Upper lobe of right lung (tissue), 1 donor: Measurements from ENCODE around the gene LRRC18. TPM values are rescaled to one million over a fixed set of nuclear protein-coding genes. Genes with fewer than 3 reads are reported as not detected.

ENCODE experiments used
- ATAC-seq: fragments of 200-7000 bp; cut with Tn5 transposase; one replicate; pipeline ENCODE4 v1.9.1; 2020; ENCODE audit warnings: mild to moderate bottlenecking, moderate library complexity
- DNase-seq: peaks from one replicate; pipeline ENCODE4 v3.0.0-alpha.2; 2020
- H3K27ac ChIP-seq: fragments of 200-600 bp; one replicate; pipeline ENCODE4 v1.8.0; 2022
- H3K27me3 ChIP-seq: fragments of 200-600 bp; one replicate; pipeline ENCODE4 v1.8.0; 2022; ENCODE audit warnings: mild to moderate bottlenecking
- H3K36me3 ChIP-seq: fragments of 200-600 bp; one replicate; pipeline ENCODE4 v1.8.0; 2022
- H3K4me1 ChIP-seq: fragments of 200-600 bp; one replicate; pipeline ENCODE4 v1.8.0; 2022
- H3K4me3 ChIP-seq: fragments of 200-600 bp; one replicate; pipeline ENCODE4 v1.8.0; 2022; ENCODE audit warnings: mild to moderate bottlenecking
- H3K9me3 ChIP-seq: fragments of 200-600 bp; one replicate; pipeline ENCODE4 v1.8.0; 2022
- intact Hi-C: fragments of 100-400 bp; cut with DNase I; formaldehyde crosslinking; loops from one replicate; pipeline ENCODE4 v1.11.0; 2022
- total RNA-seq: library from RNA; stranded (reverse); fragmentation: NEBNext Ultra II Directional; extraction: Animal tissue kit (Norgen Biotek cat#: 25700); gene quantifications from one replicate; pipeline ENCODE4 v1.2.1, GENCODE V29; 2021
- TF ChIP-seq, protein P1 (sequence below): fragments of 200-600 bp; IDR thresholded peaks from one replicate; pipeline ENCODE4 v1.8.0; 2022; ENCODE audit warnings: antibody characterized with exemption
- donor health status: DM: no; HTN: yes; CAD: no; lungs with severe emphysema.

LRRC18 gene
- total RNA-seq, 1 donor from 2014 or later, result 0.96 TPM

- no peak overlapping the region for H3K4me3 ChIP-seq
- no peaks in the 10 kb centered on the region for H3K9me3 ChIP-seq
- no peak overlapping the region for H3K27ac ChIP-seq
- no peak for ATAC-seq
- H3K4me1 ChIP-seq, result no peaks in the 10 kb centered on the region
- TF ChIP-seq, protein P1, sequence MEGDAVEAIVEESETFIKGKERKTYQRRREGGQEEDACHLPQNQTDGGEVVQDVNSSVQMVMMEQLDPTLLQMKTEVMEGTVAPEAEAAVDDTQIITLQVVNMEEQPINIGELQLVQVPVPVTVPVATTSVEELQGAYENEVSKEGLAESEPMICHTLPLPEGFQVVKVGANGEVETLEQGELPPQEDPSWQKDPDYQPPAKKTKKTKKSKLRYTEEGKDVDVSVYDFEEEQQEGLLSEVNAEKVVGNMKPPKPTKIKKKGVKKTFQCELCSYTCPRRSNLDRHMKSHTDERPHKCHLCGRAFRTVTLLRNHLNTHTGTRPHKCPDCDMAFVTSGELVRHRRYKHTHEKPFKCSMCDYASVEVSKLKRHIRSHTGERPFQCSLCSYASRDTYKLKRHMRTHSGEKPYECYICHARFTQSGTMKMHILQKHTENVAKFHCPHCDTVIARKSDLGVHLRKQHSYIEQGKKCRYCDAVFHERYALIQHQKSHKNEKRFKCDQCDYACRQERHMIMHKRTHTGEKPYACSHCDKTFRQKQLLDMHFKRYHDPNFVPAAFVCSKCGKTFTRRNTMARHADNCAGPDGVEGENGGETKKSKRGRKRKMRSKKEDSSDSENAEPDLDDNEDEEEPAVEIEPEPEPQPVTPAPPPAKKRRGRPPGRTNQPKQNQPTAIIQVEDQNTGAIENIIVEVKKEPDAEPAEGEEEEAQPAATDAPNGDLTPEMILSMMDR, result no peak
- H3K27me3 ChIP-seq, result no peaks in the 10 kb centered on the region
- H3K36me3 ChIP-seq, result no peaks in the 10 kb centered on the region
- intact Hi-C loops, result no loop called here
- no peak for DNase-seq
Measured at GRCh38 chr10:48951707-48952106, 12.1 kb upstream of the LRRC18 start.

DNA sequence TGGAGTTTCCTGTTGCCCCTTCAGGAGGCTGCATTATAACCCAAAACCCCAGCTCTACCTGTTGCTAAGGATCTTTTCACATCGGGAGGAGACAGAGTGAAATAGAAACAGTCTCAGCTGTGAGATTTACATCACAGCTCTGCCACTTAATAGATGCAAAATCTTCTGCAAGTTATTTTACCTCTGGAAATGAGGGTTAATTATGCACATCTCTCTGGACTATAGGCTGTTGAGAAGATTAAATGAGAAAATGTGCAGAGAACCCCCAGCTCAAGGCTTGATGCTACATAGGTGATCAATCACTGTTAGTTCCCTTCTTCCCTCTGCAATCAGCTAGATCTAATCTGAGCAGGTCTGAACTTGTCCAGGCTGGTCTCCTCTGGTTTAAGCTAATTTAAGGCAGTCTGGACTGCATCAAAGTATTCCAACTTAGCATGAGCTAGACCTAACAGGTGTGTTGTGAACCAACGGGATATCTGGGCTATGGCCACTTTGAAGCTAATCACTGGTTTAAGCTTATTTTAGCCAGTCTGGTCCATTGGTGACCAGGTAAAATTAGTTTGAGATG, 8.9 kb upstream of the LRRC18 start:
- Histone ChIP-seq H3K4me3 (no peak overlapping the region), H3K27me3 (no peaks in the 10 kb centered on the region), H3K9me3 (no peaks in the 10 kb centered on the region), H3K27ac (no peak overlapping the region), H3K36me3 (no peaks in the 10 kb centered on the region), H3K4me1 (no peaks in the 10 kb centered on the region)
- intact Hi-C loops, result no loop called here
- DNase-seq (no peak), ATAC-seq (no peak)
- TF ChIP-seq, protein P1, result no peak

GRCh38 chr10:48947690-48948469, 8.2 kb upstream of the LRRC18 start:
- intact Hi-C loops, result no loop called here
- Histone ChIP-seq H3K4me3 (no peak overlapping the region), H3K4me1 (no peaks in the 10 kb centered on the region), H3K27me3 (no peaks in the 10 kb centered on the region), H3K36me3 (no peaks in the 10 kb centered on the region), H3K27ac (no peak overlapping the region), H3K9me3 (no peaks in the 10 kb centered on the region)
- TF ChIP-seq, protein P1, result no peak
- DNase-seq (peak; percentile 26), ATAC-seq (no peak)

DNA sequence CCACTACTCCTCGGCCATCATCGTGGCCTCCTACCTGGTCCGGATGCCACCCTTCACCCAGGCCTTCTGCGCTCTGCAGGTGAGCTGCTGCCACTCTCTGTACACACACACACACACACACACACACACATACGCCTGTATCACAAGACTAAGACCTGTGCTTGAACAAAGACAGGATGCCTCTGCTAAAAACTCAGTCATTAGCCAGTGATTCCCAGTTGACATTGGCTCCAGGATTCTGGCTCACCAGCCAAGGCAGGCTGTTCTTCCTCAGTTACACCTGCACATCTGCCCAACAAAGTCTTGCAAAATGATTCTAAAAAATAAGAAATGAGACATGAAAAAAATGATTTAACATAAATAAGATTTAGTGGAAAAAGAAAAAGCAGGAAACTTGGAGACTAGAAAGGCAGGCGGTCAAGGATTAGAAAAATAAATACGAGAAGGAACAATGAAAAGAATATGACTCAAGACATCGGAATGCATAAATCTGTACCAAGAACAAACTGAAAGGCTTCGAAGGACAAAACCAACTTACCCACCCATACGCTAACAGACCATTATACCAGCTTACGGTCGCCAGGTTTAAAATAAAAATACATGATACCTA, 7.4 kb upstream of the LRRC18 start:
- Histone ChIP-seq H3K4me3 (no peak overlapping the region), H3K36me3 (no peaks in the 10 kb centered on the region), H3K9me3 (no peaks in the 10 kb centered on the region), H3K27ac (no peak overlapping the region), H3K27me3 (no peaks in the 10 kb centered on the region), H3K4me1 (no peaks in the 10 kb centered on the region)
- ATAC-seq (no peak), DNase-seq (peak; percentile 10)
- intact Hi-C loops, result no loop called here
- TF ChIP-seq, protein P1, result no peak

DNA sequence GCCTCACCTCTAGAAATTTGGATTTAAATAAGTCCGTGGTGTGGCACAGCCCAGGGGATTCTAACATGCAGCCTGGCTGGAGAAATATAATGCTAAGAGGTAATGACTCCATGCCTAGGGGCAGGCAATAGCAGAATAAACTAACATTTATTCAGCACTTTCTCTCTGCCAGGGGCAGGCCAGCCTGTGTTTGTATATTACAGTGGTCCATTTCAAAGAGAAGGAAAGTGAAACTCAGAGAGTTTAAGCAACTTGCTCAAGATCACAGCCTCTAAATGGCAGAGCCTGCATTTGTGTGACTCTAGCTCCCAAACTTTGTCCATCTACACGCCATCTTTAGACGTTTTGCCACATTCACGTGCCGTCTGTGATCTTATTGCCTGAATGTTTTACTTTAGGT, 6.7 kb upstream of the LRRC18 start:
- intact Hi-C loops, result no loop called here
- Histone ChIP-seq H3K4me3 (no peak overlapping the region), H3K27me3 (no peaks in the 10 kb centered on the region), H3K4me1 (no peaks in the 10 kb centered on the region), H3K9me3 (no peaks in the 10 kb centered on the region), H3K27ac (no peak overlapping the region), H3K36me3 (no peaks in the 10 kb centered on the region)
- TF ChIP-seq, protein P1, result no peak
- DNase-seq (no peak), ATAC-seq (no peak)
